GM19452 (cell line): ENCODE data around the gene TCEANC2.
A peak's percentile ranks its signal among the peaks of the same experiment; 100 is the strongest.
"Not testable (repeated sequence)": the region's sequence is repeated elsewhere in the genome, so short reads cannot be mapped to it uniquely, and the experiment has no call there.

Experiments
- ATAC-seq: cut with Tn5 transposase; IDR thresholded peaks from one replicate; pipeline ENCODE4 v1.9.1; 2021; ENCODE audit not compliant: unreplicated experiment

The TCEANC2 gene

GRCh38 chr1:54052934-54053744, at the start of gene TCEANC2, which contains the start of gene TMEM59:
TSS of gene TCEANC2 (plus strand) at chr1:54053608. CDS start at chr1:54054423, 815 bp downstream.
TSS of gene TMEM59 (minus strand) at chr1:54053204. CDS start at chr1:54053188, 16 bp downstream.
- peak; percentile 93 for ATAC-seq

- not testable (repeated sequence) for ATAC-seq
Measured at GRCh38 chr1:54003750-54004480, 49.5 kb upstream of the TCEANC2 start.

GRCh38 chr1:54004481-54005049, 48.8 kb upstream of the TCEANC2 start:
- ATAC-seq, result no peak

GRCh38 chr1:54006508-54006907, 46.9 kb upstream of the TCEANC2 start:
- no peak for ATAC-seq

GRCh38 chr1:54007613-54008012, 45.8 kb upstream of the TCEANC2 start:
- ATAC-seq, result no peak

- no peak for ATAC-seq
Measured at GRCh38 chr1:54008876-54009275, 44.5 kb upstream of the TCEANC2 start.

- ATAC-seq, result no peak
Measured at GRCh38 chr1:54009406-54009805, 44.0 kb upstream of the TCEANC2 start.

- ATAC-seq, result no peak
Measured at GRCh38 chr1:54010415-54011117, 42.8 kb upstream of the TCEANC2 start.

- no peak for ATAC-seq
Measured at GRCh38 chr1:54011316-54012007, 41.9 kb upstream of the TCEANC2 start.

GRCh38 chr1:54012008-54012325, 41.4 kb upstream of the TCEANC2 start:
- ATAC-seq, result no peak

GRCh38 chr1:54012863-54013262, 40.5 kb upstream of the TCEANC2 start:
- no peak for ATAC-seq

- no peak for ATAC-seq
Measured at GRCh38 chr1:54013393-54014008, 39.9 kb upstream of the TCEANC2 start.

- ATAC-seq, result no peak
Measured at GRCh38 chr1:54014009-54014629, 39.3 kb upstream of the TCEANC2 start.

GRCh38 chr1:54016343-54017282, 36.8 kb upstream of the TCEANC2 start:
- ATAC-seq, result no peak

- no peak for ATAC-seq
Measured at GRCh38 chr1:54017979-54018378, 35.4 kb upstream of the TCEANC2 start, which contains the start of gene LDLRAD1. TSS of gene LDLRAD1 (minus strand) at chr1:54018186. CDS start at chr1:54018112, 74 bp downstream.

- ATAC-seq, result no peak
Measured at GRCh38 chr1:54018635-54019034, 34.8 kb upstream of the TCEANC2 start.

GRCh38 chr1:54019562-54020176, 33.7 kb upstream of the TCEANC2 start:
- ATAC-seq, result not testable (repeated sequence)

GRCh38 chr1:54024358-54024757, 29.1 kb upstream of the TCEANC2 start:
- no peak for ATAC-seq
